ENCODE data around the gene SMCO2. TPM values are rescaled to one million over a fixed set of nuclear protein-coding genes. Genes with fewer than 3 reads are reported as not detected.

The SMCO2 gene
- total and polyA plus RNA-seq, 10 donors = 0.06 to 0.92 (median 0.16) TPM; not detected in 7

DNA sequence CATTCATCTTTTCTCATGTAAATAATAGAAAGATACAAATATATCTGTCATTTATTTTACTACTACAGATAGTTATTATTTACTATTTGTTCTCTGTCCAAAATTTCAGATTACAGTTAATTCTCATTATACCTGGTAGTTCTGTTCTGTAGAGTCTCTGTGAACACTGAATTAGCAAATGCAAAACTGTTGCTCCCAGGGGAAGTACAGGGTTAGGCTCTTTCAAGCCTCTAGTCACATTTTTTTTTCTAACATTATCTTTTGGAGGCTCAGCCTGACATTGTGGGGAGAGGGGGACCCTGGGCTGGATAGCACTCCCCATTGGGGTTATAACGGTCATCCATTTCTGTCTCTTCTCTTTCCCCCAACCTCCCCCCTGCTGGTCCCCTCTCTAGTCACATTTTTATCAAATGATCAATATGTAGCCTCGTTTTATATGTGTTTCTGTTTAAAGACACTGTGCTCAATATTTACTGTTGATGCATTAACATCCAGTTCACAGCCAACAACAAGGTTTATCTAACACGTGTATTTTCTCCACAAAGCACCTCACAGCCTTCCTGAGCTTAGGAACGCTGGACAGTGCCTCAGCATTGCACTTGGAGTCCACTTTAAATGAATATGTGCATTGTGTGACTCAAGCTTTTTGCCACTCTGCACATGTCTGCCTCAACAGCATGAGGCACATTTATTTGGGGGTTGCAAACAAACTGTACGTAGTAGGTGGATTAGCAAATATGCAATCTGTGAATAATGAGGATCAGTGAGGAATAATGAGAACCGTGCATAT, 4.7 kb downstream of the SMCO2 start:
- intact Hi-C loops (cut with DNase I; ENCODE audit: low total_unique reads) = no loop called here
- DNase-seq = no peak
- H3K27me3 ChIP-seq (replicated peaks in 1 of 7) = peaks cover 0 to 3% (median 0%) of the 10 kb centered on the region in 7 donors

DNA sequence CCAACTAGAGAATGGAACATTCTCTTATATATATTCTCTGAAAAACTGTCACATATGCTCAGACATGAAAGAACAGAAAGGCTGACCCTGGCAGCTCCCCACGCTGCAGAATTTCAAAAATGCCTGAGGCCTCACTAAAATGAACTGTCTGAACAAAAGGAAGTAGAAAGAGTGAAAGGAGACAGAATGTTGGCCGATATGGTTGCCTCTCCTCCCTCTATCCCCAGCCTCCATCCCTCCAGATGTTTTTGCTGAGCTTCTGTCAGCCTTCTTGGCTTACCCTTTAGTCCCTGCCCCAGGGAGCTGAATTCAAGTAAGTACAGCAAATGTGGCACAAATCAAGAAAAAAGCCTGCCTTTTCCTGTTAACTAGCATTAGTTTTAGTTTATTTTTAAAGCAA, 6.9 kb downstream of the SMCO2 start:
- H3K4me1 ChIP-seq = no peaks in the 10 kb centered on the region
- H3K27ac ChIP-seq = peak overlapping the region in 3 of 8 donors; percentile 14 to 29 (median 19)
- H3K36me3 ChIP-seq = no peaks in the 10 kb centered on the region
- intact Hi-C loops (cut with DNase I; ENCODE audit: low total_unique reads) = no loop called here
- H3K9me3 ChIP-seq = no peaks in the 10 kb centered on the region
- DNase-seq = no peak
- H3K27me3 ChIP-seq (replicated peaks in 1 of 7) = peaks cover 0 to 4% (median 0%) of the 10 kb centered on the region in 7 donors
- 59 to 81% (median 65%) methylated on average over 2 of the region's 2 CpGs for WGBS, 5 donors
- H3K4me3 ChIP-seq = no peak overlapping the region
- TF ChIP-seq POLR2AphosphoS5 (IDR thresholded peaks at IDR 0.05) = no peak
- TF ChIP-seq, protein P1, sequence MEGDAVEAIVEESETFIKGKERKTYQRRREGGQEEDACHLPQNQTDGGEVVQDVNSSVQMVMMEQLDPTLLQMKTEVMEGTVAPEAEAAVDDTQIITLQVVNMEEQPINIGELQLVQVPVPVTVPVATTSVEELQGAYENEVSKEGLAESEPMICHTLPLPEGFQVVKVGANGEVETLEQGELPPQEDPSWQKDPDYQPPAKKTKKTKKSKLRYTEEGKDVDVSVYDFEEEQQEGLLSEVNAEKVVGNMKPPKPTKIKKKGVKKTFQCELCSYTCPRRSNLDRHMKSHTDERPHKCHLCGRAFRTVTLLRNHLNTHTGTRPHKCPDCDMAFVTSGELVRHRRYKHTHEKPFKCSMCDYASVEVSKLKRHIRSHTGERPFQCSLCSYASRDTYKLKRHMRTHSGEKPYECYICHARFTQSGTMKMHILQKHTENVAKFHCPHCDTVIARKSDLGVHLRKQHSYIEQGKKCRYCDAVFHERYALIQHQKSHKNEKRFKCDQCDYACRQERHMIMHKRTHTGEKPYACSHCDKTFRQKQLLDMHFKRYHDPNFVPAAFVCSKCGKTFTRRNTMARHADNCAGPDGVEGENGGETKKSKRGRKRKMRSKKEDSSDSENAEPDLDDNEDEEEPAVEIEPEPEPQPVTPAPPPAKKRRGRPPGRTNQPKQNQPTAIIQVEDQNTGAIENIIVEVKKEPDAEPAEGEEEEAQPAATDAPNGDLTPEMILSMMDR (IDR thresholded peaks at IDR 0.05 in 8 of 11, conservative IDR thresholded peaks at IDR 0.05 in 3 of 11) = no peak
- TF ChIP-seq POLR2A (IDR thresholded peaks at IDR 0.05) = no peak

More for the DNA sequence above, 4.7 kb downstream of the SMCO2 start:
- no peaks in the 10 kb centered on the region for H3K36me3 ChIP-seq
- H3K4me1 ChIP-seq = no peaks in the 10 kb centered on the region
- no peak overlapping the region for H3K27ac ChIP-seq
- 74 to 83% (median 80%) methylated on average over 6 of the region's 6 CpGs for WGBS, 5 donors
- no peak overlapping the region for H3K4me3 ChIP-seq
- TF ChIP-seq, protein P1 (IDR thresholded peaks at IDR 0.05 in 8 of 11, conservative IDR thresholded peaks at IDR 0.05 in 3 of 11) = no peak
- TF ChIP-seq POLR2A (IDR thresholded peaks at IDR 0.05) = no peak
- no peak for TF ChIP-seq POLR2AphosphoS5 (IDR thresholded peaks at IDR 0.05)
- peaks cover 0 to 5% (median 2%) of the 10 kb centered on the region in 8 donors for H3K9me3 ChIP-seq

- DNase-seq = no peak
- H3K4me1 ChIP-seq = peaks cover 0 to 7% (median under 1%) of the 10 kb centered on the region in 6 donors
- H3K9me3 ChIP-seq = no peaks in the 10 kb centered on the region
- H3K36me3 ChIP-seq = no peaks in the 10 kb centered on the region
- H3K27ac ChIP-seq = no peak overlapping the region
- no peak overlapping the region for H3K4me3 ChIP-seq
- TF ChIP-seq POLR2AphosphoS5 (IDR thresholded peaks at IDR 0.05) = no peak
- TF ChIP-seq, protein P1 (IDR thresholded peaks at IDR 0.05 in 8 of 11, conservative IDR thresholded peaks at IDR 0.05 in 3 of 11) = no peak
- TF ChIP-seq POLR2A (IDR thresholded peaks at IDR 0.05) = no peak
- peaks cover 0 to 21% (median 0%) of the 10 kb centered on the region in 7 donors for H3K27me3 ChIP-seq (replicated peaks in 1 of 7)
- WGBS, 5 donors = 92 to 99% (median 96%) methylated on average over 3 of the region's 3 CpGs
- intact Hi-C loops (cut with DNase I; ENCODE audit: low total_unique reads) = no loop called here
Observed at GRCh38 chr12:27455589-27455988, 9.1 kb downstream of the SMCO2 start.

DNA sequence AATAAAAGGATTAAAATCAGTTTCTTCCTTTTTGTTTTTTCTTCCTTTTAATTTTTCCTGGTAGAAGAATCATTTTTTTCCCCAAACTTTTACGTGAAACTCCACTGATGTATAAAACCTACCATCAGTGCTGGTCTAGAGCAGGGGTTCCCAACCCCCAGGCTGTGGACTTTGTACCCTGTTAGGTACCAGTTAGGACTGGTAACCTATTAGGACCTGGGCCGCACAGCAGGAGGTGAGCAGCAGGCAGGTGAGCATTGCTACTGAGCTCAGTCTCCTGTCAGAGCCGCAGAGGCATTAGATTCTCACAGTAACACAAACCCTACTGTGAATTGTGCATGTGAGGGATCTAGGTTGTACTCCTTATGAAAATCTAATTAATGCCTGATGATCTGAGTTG, 10.1 kb downstream of the SMCO2 start:
- Histone ChIP-seq H3K9me3 (no peaks in the 10 kb centered on the region), H3K27ac (no peak overlapping the region), H3K27me3 (replicated peaks in 1 of 7) (peaks cover 0 to 25% (median 0%) of the 10 kb centered on the region in 7 donors), H3K4me3 (no peak overlapping the region), H3K36me3 (no peaks in the 10 kb centered on the region), H3K4me1 (peaks cover 0 to 17% (median 8%) of the 10 kb centered on the region in 6 donors)
- DNase-seq = no peak
- intact Hi-C loops (cut with DNase I; ENCODE audit: low total_unique reads) = no loop called here
- TF ChIP-seq, protein P1 (IDR thresholded peaks at IDR 0.05 in 8 of 11, conservative IDR thresholded peaks at IDR 0.05 in 3 of 11) = no peak
- no peak for TF ChIP-seq POLR2A (IDR thresholded peaks at IDR 0.05)
- 92 to 99% (median 98%) methylated on average over 3 of the region's 3 CpGs for WGBS, 5 donors
